B cell (primary cell): ENCODE measurements around the gene ZEB1.
"Not testable (repeated sequence)": the region's sequence is repeated elsewhere in the genome, so short reads cannot be mapped to it uniquely, and the experiment has no call there.

Experiments used
- CTCF ChIP-seq: fragments of 200-600 bp; IDR thresholded peaks from one replicate; pipeline ENCODE4 v1.8.0; 2022; ENCODE audit warnings: antibody characterized with exemption, mild to moderate bottlenecking
- EZH2 ChIP-seq: IDR thresholded peaks from 2 replicates; pipeline ENCODE4 v1.6.1; 2012; ENCODE audit warnings: borderline replicate concordance, low read depth, mild to moderate bottlenecking, moderate library complexity, low read length; ENCODE audit not compliant: insufficient read depth, poor library complexity, severe bottlenecking

- TF ChIP-seq CTCF, EZH2: not testable (repeated sequence)
Observed at GRCh38 chr10:31568252-31568861, 249.3 kb downstream of the ZEB1 start.
